GM19395 (cell line): Measurements from ENCODE around the gene CNTROB.
A peak's percentile ranks its signal among the peaks of the same experiment; 100 is the strongest.

Experiments used
- ATAC-seq: cut with Tn5 transposase; IDR thresholded peaks from one replicate; pipeline ENCODE4 v1.9.1; 2021; ENCODE audit warnings: mild to moderate bottlenecking, moderate library complexity; ENCODE audit not compliant: unreplicated experiment

Gene CNTROB

DNA sequence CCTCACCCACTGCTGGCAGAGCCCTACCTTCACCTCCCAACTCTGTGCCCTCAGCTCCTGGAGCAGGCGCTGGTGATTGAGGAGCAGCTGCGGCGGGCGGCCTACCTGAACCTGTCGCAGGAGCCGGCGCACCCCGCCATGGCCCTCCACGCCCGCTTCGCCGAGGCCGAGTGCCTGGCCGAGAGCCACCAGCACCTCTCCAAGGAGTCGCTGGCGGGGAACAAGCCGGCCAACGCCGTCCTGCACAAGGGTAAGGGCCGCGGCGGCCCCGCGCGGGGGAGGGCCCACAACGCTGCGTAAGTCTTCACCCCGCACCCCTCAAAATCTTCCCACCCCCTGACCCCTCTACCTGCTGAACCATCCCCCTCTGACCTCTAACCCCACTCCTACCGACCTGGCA, 22.9 kb upstream of the CNTROB start:
- no peak for ATAC-seq

DNA sequence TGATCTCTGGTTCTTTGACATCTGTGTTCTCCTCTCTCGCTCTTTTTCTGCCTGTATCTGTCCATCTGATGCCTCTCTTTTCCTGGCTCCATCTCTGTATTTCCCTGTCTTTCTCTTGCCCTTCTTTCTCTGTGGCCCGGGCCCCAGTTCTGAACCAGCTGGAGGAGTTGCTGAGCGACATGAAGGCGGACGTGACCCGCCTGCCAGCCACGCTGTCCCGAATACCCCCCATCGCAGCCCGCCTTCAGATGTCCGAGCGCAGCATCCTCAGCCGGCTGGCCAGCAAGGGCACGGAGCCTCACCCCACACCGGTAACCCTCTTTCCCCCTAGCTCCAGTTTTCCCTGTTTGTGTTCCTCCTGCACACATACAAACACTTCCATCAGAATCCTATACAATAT, 21.7 kb upstream of the CNTROB start:
- no peak for ATAC-seq

DNA sequence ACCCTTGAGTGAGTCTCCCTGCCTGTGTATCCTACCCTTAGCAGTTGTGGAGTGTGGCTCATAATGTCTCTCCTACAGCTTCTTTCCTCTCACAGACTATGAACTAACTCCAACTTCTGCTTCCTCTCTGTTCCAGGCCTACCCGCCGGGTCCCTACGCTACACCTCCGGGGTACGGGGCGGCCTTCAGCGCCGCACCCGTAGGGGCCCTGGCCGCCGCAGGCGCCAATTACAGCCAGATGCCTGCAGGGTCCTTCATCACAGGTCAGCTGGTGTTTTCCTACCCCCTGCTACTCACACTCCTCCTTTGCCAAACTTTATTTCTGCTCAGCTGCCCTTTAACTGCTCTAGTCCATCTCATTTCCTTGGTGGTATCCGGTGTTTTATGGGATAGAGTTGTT, 21.3 kb upstream of the CNTROB start:
- no peak for ATAC-seq

DNA sequence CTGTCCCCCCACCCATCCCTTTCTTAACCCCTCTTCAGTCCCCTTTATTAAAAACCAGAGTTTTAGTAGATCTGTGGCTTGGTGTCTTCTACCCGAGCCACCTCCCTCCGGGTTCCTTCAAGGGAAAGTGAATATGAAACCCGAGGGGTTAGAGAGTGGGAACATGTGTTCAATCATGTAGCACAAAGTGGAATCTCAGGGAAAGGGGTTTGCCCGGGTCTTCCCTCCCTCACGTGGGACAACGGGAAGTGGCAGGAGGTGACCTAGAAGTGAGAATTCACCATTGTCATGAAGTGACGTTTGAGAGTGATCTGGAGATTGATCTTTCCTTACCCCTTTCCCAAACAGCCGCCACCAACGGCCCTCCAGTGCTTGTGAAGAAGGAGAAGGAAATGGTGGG, 20.9 kb upstream of the CNTROB start:
- ATAC-seq = no peak

DNA sequence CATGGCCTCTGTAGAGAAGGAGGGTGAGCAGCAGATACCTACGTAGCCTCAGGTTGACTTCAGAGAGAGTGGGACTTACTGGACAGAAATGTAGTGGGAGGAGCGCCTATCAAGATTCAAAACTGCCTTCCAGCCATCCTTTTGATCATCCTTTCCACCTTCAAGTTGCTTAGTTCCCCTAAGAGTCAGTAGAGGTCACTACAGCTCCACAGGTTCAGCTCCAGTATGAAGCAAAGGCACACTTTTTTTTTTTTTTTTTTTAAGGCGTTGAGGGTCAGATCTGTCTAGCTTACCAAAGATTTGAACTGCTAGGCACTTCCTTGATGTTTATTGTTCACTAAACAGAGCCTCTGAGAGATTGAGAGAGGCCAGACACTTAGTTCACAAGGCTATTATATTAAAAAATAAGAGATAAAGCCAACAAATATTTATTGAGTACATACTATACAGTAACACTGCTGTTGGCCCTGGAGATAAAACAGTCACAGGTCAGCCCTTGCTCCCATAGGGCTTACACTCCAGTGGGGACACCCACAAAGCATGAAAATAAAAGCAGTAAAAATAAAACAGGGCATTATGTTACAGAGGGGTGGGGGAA, 19.0 kb upstream of the CNTROB start:
- ATAC-seq = no peak

DNA sequence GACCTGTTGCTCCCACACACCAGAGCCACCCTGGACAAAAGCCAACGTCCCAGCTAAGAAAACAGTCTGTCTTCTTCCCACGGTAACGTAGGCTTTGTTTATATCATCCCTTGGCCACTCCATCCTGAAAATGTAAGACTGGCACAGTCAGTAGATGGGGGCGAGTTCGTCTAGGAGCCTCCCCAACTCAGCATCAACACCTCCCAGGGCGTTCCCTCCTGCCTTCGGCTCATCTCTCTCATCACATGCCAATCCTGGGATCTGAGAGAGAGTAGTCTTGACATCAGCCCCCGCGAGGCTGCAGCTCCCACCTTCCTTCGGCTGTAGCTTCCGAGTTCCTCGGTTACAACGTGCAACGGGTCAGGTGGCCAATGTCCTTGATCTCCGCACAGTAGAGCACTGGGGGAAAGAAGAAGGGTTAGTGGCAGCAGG, 16.8 kb upstream of the CNTROB start:
- ATAC-seq = peak; percentile 7

DNA sequence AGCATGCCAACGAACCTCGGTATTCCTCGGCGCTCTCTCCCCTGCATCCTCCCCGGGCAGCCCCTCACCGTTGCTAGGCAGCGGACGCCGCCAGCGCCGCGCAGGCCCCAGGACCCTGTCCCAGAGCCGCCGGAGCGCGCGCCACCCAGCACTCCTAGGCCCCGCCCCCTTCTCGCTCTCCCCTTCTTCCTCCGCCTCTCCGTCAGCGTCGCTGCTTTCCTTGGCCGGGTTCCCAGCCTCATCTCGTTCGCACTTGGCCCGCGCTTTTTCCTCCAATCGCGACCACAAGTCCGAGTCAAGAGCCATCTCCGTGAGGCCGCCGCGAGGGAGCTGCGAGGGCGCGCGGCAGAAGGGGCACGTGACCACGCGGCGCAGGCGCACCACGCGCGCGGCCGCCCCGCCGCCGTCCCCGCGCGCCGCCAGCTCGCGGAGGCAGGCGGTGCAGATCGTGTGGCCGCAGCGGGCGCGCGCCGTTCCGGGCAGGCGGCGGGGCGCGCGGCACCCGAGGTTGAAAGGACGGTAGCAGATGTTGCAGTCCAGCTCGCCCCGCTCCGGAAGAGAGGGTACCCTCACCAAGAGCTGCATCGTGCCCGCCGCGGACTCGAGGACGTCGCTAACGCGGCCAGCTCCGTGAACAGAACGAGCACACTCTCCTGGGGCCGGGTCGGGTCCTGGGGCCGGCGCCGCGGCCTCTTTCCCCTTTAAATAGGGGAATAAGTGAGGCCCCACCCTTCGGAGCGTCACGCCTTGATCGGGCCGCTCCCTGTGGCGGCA, 16.2 kb upstream of the CNTROB start, which contains the start of gene RNF227:
Gene RNF227, minus strand, starts transcription at position 679 of the 774 bp plus-strand sequence. Its CDS starts 94 bp downstream, at position 585.
- peak; percentile 74 for ATAC-seq

DNA sequence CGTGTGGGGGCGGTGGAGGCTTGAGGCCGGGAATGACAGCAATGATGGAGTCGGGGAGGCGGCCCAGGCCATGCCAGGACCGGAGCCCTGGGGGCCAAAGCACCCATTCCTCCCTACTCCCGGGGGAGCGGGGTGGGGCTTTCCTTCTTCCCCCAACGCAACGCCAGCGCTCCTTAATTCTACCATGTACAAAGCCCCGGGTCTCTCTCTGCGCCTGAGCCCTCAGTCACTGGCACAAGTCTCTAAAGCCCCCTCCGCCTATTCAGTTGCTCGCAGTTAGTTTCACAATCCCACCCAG, 15.7 kb upstream of the CNTROB start:
- ATAC-seq = no peak

DNA sequence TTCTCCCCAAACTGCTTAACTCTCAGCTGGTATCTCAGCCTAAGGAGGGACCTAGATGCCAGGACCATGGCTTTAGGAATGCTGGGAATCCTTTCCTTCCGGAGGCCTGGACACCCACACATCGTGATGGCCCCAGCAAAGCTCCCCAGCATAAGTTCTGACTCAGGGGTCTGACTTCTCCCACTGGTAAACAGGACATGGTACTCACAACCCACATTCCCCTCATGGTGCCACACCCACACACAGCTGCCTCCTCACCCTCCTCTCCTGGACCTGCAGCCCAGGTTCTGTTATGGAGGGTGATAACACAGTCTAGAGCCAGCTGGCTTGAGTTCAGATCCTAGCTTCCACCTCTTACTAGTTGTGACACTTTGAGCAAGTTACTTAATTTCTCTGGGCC, 15.2 kb upstream of the CNTROB start:
- no peak for ATAC-seq

DNA sequence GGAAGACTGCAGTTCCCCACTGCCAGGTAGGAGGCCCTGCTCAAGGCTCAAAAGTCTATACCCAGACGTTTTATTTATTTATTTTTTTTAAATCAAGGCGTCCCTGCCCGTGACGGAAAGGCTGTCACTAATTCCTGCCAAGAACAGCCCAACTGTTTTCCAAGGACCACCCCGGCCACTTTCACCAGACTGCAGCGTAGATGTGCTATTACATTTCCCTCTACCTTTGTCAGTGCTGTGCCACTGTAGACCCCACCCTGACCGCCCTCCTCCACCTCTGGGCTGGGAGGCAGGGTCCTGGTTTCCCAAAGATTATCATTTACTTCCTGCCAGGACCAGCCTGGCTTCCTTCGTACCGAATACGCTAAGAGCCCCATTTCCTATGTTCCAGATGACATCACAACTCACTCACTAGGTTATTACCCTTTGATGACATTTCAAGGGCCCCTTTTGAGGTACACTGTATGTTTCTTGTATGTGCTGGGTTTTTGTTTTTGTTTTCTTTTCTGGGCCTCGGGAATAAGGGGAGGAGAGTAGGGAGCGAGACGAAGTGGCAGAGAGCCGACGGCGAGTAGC, 9.6 kb upstream of the CNTROB start:
- no peak for ATAC-seq

DNA sequence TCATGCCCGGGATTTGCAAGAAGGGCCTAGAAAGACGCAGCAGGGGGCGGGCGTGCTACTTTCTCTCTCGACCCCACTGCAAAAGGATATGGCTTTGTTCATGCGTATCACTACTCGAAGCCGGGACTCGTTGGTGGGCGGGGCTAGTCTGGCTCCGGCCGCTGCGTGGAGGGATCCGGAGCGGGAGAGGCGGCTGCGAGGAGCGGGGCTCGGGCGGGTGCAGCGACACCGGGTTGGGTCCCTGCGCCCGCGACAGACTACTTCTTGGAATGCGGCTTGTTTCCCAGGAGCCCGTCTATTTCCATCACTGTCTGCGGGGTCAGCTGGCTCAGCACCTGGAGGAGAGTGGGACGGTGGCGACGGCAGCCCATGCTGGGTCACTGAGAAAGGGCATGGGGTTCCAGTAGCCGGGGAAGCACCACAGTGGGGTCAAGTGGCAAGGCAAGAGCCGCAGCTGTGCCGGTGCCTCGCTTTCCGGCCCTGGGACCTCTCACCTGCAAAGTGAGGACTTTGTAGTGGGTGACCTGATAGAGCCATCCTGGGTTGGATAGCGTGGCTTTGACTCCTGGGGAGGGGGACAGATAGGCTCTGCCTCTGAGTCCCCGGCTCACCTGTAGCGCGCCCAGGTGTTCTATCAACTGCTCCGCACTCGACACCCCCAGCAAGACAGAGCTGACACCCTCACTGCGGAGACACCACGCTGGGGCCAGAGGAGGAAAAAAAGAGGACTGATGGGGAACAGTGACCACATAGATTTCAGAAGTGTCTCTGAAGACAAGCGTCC, 9.0 kb upstream of the CNTROB start:
- no peak for ATAC-seq

DNA sequence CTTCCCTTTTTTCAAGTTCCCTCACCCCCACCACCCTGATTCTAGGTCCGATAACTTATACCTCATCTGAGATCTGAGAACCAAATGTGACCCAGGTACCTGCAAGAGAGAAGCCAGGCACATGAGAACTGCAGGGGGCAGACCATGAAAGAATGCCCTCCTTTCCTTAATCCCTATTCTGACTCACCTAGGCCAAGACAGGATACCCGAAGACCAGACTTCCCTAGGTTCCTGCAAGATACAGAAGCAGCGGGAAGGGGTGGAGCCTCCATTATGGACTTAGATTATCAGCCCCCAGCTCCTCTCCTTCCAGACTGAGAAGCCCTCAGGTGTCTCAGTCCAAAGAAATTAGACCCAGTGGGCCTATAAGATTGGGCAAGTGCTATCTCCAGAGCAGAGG, 4.4 kb upstream of the CNTROB start:
- ATAC-seq = no peak

DNA sequence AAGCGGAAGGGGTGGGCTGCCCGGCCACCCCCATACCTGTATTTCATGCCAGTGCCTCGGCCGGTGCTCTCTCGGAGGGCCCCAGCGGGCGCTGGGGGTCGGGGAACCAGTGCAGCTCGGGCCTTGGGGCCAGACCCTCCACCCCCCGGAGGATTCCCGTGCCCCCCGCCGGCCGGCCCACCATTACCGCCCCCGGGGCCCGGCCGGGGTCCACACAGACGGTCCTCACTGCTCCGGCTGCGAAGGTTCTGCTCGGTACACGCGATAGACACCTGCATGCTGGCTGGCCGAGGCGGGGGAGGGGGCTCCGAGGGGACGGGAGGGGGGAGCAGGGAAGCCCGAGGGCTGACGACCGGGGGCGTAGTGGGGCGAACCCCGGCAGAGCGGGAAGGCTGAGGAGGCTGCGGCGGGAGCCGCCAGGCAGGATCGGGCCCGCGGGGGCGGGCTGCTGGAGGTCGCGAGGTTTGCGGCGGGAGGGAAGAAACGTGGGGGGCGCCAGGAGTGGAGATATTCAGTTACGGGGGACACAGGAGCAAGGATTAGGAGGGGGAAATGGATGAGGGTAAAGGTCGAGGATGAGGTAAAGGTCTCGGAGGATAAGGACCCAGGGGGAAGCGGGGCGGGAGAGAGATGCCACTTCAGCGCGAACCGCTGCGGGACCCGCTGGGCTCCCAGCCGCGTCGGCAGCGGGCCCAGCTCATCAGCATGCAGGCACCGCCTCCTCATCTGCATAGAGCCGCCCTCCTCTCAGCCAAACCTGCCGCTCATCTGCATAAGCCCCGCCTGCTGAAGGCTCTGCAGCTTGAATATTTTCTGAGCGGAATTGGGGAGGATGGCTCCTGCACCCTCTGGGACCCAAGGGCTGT, 2.6 kb upstream of the CNTROB start, which contains the start of gene KCNAB3:
Gene KCNAB3, minus strand, starts transcription at position 699 of the 866 bp plus-strand sequence. Its CDS starts 421 bp downstream, at position 278.
- no peak for ATAC-seq

DNA sequence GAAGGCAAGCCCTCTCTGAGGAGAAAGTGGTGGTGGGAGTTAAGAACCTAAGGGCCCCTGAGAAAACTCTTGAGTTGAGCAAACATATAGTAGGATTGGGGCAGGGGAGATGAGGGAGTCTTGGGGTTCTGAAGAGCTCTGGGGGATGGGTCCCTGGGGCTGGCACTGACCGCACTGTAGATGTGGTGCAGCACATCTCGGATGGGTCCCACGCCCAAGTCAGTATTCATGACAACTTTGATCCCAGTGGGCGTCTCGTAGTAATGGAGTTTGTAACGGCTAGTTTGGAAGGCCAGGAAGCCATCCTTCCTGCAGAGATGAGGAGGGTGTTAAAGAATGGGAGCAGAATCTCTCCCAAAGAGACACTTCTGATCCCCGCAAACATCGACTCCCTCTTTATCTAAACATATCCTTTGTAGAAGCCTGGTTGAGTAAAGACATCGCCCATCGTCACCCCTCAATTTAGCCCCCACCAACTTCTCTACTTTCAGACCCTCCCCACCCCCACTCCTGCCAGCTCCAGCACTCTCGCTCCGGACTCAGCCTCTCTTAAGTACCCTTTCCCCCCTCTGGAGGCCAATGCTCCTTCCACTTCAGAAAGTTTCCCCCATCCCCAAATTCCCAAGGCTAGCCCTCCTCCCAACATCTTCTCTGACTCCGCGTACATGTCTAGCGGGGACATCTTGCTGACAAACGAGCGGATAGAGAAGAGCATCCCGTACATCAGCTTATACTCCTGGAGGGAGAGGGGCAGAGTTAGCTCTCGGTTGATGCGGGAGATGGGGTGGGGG, 970 bp upstream of the CNTROB start:
- no peak for ATAC-seq

DNA sequence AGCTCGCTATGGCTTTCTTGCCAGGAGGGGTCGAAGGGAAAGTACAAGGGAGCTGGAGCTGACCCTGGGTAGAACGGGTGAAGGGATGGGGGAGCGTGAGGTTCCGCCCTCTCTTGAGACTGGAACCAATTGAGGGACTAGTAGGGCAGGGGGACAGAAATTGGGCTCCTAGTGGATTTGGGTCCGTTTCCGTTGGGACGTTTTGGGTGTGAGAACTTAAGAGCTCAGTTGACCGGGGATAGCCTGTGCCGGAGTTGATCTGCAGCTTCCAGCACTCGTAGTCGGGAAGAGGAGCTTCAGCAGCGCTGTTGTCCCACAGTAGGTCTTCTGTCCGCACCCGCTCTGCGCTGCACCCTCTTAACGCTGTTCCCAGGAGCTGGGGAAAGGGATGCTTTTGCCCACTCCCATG, 481 bp downstream of the CNTROB start:
- ATAC-seq = no peak

DNA sequence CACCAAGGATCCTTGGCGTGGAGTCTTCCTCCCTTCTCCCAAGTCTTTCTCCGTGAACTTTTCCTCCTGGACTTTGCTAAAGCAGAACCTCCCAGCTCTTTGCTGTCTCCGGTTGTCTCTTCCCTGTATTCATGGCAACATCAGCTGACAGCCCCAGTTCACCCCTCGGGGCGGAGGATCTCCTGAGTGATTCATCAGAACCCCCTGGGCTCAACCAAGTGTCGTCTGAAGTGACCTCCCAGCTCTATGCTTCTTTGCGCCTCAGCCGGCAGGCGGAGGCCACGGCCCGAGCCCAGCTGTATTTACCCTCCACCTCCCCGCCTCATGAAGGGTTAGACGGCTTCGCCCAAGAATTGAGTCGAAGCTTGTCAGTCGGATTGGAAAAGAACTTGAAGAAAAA, 943 bp downstream of the CNTROB start:
- ATAC-seq = no peak

DNA sequence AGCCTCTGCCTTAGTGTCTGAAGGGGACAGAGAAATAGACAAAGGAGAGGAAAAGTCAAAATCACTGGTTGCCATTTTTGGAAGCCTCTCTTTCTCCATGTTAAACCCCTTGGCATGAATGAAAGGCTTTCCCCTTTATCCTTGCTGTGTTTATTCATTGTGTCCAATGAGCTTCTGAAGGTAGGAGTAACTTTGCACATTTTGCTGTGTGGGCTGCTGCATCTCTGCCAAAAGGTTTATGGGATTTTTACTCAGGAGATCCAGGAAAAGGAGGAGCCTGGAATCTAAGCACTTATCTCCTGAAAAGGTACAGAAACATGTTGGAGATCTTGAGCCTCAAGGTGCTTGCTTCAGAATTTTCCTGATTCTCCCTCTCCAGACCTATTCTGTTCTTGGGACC, 3.9 kb downstream of the CNTROB start:
- no peak for ATAC-seq

DNA sequence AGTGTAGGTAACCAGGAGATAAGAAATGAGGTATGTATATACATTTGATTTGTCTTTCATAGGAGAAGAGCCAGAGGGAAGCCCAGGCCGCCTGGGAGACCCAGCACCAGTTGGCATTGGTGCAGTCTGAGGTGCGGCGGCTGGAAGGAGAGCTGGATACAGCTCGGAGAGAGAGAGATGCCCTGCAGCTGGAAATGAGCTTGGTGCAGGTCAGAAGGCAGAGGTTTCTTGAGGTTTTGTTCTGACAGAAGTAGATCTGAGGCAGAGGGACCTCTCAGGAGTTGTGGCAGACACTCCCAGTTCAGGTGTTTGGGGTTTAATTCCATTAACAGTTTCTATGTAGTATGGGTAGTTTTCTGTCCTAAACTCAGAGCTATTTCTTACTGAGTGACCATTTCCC, 8.0 kb downstream of the CNTROB start:
- no peak for ATAC-seq

DNA sequence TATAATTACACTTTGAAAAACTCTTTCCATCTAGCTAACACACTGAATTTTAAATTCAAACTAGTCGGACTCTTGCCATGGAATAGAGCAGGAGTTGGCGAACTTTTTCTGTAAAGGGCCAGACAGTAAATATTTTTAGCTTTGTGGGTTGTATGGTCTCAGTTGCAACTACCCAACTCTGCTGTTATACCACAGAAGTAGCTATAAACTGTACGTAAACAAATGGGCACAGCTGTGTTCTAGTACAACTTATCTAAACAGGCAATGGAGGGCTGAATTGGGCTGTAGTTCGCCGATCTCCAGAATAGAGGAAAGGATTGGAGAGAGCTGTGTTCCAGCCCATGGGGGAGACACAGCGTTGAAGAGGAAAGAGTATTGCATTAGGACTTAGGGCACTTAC, 8.7 kb downstream of the CNTROB start:
- ATAC-seq = no peak

DNA sequence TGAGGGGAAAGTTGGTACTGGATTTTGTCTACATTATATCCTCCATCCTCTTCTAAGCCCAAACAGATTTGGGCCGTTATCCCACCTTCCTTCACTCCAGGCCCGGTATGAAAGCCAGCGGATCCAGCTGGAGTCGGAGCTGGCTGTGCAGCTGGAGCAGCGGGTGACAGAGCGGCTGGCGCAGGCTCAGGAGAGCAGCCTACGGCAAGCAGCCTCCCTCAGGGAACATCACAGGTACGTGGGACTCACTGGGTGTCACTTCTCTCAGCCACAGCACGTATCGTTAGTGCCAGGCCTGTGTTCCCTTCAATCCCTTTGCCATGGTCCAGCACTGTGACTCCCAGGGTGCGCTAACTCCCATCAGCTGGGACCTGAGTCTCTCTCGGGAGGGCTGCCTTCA, 11.3 kb downstream of the CNTROB start:
- ATAC-seq = no peak
